Measurements from ENCODE around the gene FAM228B.
"Not testable (repeated sequence)": the region's sequence is repeated elsewhere in the genome, so short reads cannot be mapped to it uniquely, and the experiment has no call there.

Gene FAM228B

GRCh38 chr2:24162494-24162893 lies 39.2 kb downstream of the FAM228B start:
- DNase-seq, result no peak

DNA sequence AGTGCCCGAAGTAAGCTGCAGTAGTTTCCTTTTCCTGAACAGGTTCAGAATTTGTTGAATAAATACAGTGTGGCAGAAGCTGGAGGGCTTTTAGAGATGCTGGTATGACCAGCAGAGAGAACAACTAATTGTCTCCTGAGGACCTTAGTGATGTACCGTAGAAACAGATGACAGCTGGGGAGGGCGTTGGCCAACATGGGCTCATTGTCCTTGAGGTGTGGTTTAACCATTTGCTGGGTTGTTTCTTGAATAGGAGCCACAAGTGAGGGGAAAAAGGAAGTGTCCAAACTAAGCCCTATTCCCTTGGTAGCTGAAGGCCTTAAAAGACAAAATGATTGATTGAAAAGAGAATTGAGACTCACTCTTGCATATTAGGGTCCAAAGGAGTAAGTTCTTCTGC lies 39.9 kb downstream of the FAM228B start:
- DNase-seq, result no peak

DNA sequence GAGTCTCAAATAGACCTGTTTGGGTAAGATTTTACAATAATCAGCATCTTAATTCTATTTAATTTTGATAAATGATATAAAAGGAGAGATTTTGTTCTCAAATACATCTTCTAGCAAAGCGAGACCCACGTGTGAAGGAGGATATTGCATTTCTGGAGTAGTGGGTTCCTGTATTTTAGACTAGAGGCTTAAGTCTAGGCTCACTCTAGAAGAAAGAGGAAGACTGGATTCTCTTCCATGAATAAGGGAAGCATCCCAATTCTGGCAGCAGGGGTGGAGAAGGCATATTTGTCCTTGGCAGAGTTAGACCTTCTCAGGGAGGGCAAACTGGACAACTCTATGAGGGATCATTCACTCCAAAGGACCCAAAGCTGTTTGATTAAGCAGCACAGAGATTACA lies 40.3 kb downstream of the FAM228B start:
- no peak for DNase-seq

- peak; percentile 21 for DNase-seq
Observed at GRCh38 chr2:24164416-24164973, 41.2 kb downstream of the FAM228B start.

DNA sequence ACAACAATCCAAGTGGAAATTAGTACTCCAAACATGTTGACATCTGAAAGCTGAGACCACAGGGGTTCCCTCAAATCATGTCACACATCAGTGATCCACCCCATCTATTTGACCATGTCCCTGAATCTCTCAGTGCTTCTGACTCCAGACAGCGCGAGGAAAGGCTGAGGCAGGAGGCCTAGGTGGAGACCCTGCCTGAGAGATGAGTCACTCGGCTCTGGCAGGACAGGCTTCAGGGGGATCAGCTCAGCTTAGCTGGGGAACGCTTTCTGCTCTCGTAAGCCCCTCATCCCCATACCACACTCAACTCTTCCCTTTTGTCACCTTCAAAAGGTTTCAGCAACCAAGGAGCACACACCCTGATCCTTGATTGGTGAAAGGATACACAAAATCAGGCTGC lies 45.8 kb downstream of the FAM228B start:
- no peak for DNase-seq

GRCh38 chr2:24174851-24175277 lies 51.6 kb downstream of the FAM228B start, which contains the start of gene FAM228A:
Gene FAM228A (plus strand): TSS chr2:24175053. CDS start chr2:24175481, 428 bp downstream.
- no peak for DNase-seq

DNA sequence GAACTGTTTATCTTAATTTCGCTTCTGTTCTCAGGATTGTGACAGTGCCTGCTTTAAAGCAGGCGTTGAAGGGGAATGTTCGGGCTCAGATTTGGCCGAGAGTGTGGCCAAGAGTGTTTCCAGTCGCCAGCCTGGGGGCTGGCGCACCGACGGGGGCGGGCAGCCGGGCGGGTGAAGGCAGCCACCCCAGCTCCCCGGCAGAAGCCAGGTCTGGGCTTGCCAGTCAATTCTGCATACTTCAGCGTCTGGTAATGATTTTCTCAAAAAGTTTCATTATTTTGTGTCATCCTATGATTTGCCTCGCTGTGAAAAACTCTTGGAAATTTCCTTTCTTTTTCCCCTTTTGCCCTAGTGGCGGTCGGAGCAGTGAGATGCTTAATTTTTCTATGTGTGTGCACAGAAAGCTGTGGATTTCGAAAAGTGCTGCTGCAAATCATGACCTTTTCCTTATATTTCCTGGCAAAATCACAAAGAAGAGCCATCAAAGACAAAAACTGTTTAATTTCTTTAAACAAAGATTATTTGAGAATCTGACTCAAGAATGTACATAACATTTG lies 52.4 kb downstream of the FAM228B start:
- DNase-seq, result no peak

DNA sequence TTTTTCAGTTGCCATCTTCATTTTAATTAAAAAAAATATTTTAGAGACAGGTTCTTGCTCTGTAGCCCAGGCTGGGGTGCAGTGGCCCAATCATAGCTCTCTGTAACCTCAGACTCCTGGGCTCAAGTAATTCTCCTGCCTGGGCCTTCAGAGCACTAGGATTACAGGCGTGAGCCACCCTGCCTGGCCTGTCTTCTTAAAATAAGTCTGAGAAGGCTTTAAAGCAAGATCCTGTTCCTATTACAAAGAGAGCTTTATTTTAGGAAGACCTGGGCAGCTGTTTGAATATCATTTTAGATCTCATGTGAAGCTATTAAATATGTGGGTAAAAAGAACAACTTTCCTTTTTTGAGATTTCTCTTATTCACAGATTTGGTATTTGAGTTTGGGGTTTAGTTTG lies 53.1 kb downstream of the FAM228B start:
- no peak for DNase-seq

DNA sequence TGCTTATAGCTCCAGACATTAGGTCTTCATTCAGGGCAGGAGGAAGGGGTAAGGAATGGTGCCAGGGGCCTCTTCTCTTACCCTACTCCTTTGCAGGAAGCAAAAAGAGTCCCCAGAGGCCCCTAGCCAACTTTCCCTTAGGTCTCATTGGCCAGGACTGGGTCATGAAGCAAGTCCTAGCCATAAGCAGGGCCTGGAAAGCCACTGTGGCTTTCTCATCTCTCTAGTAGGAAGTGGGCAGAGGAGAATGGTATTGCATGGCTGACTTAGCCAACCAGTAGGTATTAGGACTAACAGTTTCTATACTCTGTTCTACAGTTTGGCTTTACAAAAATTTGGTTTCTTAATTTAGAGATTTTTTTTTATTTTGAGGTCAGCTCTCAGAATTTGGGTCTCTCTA lies 56.4 kb downstream of the FAM228B start:
- no peak for DNase-seq

DNA sequence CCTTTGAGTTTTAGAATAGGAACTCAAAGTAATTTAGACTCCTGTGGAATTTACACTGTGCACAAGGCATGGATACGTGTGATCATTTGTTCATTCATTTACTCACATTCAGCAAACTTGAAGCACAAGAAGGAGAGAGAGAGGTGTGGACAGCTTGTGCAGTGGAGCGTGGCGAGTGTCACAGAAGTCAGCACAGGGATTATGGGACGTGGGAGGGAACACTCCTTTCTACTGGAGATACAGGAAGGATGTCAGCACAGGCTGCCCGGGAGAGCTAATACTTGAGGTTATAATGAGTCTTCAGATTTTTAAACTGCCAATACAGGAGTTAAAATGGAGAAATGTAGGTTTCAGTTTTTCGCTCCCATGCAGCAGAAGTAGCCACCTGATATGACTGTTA lies 58.6 kb downstream of the FAM228B start:
- DNase-seq, result no peak

DNA sequence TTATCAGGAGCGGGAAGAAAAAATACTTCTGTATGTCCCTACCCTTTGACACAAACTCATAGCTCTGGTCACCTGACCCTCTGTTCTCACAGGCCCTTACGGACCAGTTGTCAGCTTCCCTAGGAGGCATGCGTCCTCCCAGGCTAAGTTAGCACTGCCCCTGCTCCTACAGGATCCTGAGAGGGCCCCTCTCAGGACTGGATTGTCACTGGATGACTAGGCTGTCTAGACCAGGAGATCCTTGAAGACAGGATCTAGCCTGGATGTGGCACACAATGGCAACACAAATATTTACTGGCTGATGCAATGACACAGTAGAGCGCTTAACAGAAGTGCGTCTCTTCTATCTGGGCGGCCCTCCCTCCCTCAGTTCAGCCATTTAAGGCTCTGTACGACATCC lies 59.2 kb downstream of the FAM228B start:
- no peak for DNase-seq

GRCh38 chr2:24183366-24184069 lies 60.2 kb downstream of the FAM228B start:
- no peak for DNase-seq

- no peak for DNase-seq
Observed at GRCh38 chr2:24189551-24189950, 66.3 kb downstream of the FAM228B start.

- no peak for DNase-seq
Observed at GRCh38 chr2:24190503-24190902, 67.2 kb downstream of the FAM228B start.

DNA sequence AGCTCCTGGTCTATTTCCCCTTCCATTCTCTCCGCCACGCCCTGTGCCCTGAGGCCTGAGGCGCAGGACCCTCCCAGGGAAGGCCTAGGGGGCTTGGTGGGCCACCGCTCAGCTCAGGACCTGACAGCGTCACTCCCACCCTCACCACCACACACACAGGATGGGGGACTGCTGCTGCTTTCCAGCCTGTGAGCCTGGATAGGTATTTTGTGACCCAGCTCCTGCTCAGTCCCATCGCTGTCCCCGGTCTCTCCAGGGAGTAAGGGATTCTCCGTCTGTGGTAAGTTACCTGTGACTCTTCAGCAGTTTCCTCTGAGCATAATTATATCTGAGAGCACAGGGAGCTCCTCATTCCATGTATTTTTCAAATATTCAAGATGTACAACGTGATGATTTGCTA lies 67.9 kb downstream of the FAM228B start:
- DNase-seq, result no peak

DNA sequence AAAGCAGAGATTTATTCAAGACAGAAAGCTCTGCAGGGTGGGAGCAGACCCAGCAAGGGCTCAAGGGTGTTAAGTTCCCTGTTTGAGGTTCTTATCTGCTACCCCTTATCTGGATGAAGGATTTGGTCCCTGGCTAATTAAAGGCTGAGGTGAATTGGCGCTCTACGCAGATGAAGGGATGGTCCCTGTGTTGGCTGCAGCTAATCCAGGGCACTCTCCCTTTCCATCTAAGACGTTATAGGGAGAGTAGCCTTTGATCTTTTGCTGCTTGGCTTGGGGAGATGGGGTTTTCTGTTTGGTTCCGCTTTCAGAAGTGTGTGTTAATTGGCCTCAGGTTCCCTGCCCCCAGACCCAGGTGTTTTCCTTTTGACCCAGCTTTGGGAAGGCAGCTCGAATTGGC lies 68.6 kb downstream of the FAM228B start:
- no peak for DNase-seq

DNA sequence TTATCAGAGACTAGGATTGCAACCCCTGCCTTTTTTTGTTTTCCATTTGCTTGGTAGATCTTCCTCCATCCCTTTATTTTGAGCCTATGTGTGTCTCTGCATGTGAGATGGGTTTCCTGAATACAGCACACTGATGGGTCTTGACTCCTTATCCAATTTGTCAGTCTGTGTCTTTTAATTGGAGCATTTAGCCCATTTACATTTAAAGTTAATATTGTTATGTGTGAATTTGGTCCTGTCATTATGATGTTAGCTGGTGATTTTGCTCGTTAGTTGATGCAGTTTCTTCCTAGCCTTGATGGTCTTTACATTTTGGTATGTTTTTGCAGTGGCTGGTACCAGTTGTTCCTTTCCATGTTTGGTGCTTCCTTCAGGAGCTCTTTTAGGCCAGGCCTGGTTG lies 73.9 kb downstream of the FAM228B start:
- not testable (repeated sequence) for DNase-seq

DNA sequence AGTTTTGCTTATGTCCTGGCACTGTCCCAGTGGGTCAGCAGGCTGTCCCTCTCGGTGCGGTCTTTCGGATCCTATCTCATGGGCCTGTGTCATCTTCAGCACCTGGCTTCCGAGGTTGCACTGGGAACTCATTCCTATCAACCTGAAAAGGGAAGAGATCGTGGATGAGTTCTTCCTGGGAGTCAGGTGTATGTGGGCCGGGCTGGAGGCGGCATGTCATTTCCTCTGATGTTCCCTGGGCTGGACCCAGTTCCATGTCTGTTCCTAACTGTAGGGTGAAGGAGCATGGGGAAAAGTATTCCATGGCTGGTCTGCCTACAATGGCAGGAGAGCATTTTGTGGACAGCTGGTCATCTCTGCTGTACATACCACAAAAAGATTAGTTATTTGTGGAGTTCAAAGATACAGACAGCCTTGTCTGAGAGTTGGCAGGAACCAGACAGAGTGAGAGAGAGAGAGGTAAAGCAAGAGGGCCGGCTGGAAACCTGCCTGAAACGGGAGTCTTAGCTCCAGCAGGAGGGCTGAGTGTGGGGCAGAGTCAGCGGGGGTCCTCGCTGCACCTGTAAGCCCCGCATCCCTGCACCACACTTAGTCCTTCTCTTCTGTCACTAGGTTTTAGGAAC lies 76.8 kb downstream of the FAM228B start:
- DNase-seq, result no peak

DNA sequence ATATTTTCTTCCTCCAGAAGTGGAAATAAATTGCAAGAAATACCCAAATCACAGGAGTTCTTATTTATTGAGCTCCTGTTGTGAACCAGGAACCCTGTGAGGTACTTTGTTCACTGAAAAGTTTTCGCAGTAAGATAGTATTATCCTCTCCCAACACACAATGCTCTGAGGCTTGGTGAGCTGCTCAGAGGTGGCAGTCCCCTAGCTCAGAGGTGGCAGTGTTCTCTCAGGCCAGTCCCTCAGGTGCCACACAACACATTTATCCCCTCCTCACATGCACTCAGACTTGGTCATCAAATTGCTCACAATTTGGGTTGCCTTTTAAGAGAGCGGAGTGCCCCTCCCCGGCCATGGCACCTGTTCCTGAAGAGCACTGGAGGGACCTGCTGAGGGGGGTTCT lies 77.5 kb downstream of the FAM228B start:
- no peak for DNase-seq

DNA sequence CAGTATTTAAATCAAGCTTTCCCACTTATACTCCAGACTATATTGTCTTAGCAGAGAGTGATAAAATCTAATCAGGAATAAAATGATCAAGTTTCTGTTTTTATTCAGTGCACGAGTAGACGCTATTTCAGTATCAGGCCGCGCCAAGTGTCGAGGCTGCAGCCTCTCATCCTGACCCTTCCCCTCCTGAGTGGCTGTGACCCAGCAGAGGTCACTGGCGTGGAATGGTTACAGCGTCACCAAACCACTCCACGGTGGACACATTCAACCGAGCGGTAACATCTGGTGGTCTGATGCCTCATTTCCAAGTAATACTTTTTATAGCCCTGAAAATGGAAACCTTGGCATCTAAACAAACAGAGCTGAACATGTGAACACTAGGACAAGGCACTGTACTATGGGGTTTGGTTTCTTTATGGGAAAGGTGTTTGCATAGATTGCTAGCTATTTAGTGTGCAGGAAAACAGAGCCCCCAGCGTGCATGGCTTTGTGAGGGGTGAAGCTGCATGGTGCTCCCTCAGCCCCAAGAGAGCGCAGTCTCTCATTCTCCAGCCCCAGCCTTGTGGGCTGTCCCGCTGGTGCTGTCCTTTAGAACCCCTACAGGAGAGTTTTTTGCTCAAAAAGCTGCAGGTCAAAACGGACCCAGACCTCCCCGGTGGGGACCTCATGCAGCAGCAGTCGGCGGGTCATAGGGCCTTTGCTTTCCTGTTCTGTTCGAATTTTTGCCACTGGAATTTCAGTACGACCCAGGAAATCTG lies 79.9 kb downstream of the FAM228B start:
- DNase-seq, result no peak

DNA sequence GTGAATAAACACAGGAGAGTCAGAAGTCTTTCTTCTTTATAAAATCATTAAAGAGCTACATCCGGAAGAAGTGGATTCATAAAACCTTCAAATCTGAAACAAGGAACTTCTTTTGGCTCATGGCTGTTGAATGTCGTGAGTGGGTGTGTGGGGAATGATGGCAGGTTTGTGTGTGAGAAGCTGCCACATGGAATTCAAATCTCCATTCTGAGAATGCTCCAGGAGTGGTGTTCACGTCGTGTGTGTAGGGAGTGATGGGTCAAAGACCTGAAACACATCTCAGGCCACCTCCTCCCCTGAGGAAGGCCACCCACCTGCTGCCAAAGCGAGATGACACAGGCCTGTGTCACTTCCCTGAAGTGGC lies 80.5 kb downstream of the FAM228B start:
- no peak for DNase-seq

DNA sequence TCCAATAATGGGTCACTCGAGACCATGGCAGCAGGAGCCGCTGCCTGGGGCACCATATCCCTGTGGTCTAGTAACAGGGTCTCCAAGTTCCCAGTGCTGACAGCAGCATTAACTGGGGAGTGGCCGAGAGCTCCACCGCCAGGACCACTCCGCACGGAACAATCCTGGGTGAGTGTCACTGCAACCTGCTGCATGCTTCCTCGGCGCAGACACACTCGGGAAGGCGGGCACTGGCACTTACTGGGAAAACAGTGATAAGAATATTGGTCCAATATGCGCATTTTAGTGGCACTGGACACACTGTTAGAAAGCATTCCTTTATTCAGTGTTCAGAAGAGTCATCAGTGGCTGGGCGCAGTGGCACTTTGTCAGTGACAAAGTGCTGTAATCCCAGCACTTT lies 81.2 kb downstream of the FAM228B start:
- no peak for DNase-seq

- no peak for DNase-seq
Observed at GRCh38 chr2:24205131-24205530, 81.9 kb downstream of the FAM228B start.

- DNase-seq, result no peak
Observed at GRCh38 chr2:24206242-24206641, 83.0 kb downstream of the FAM228B start.

Data from CD4-positive, alpha-beta T cell treated with Interleukin-15 for 1 hour (primary cell).